IMR-90 (cell line): ENCODE data around the gene B3GALT6. TPM values are rescaled to one million over a fixed set of nuclear protein-coding genes. Genes with fewer than 3 reads are reported as not detected.

Experiments used
- ATAC-seq: fragments of 200-7000 bp; cut with Tn5 transposase; 2 replicates; pipeline ENCODE4 v1.9.1; 2020; ENCODE audit warnings: low read depth, mild to moderate bottlenecking, moderate library complexity
- BruUV-seq: library from RNA; stranded (reverse); fragments of 400-500 nt; replicated peaks from 2 replicates; lab custom pipeline; 2021; lab: Mats Ljungman, UMichigan
- CTCF ChIA-PET: fragments of 300-600 bp; formaldehyde crosslinking; extraction: SDS; loops from one replicate; lab custom pipeline; 2021; ENCODE audit warnings: antibody characterized with exemption; lab: Yijun Ruan, JAX
- POLR2A ChIA-PET: fragments of 300-600 bp; sonication (Branson Sonifier 250); formaldehyde crosslinking; loops from one replicate; lab custom pipeline; 2022; ENCODE audit warnings: antibody characterized with exemption; ENCODE audit not compliant: unreplicated experiment; lab: Charles Lee
- DNase-seq: peaks from one replicate; pipeline ENCODE4 v3.0.0; 2013
- H2AFZ ChIP-seq: replicated peaks from 2 replicates; pipeline ENCODE3; 2013; ENCODE audit warnings: low read length, mild to moderate bottlenecking; ENCODE audit not compliant: poor library complexity
- H2AK5ac ChIP-seq: 2 replicates; pipeline ENCODE4 v1.6.1; 2013; ENCODE audit warnings: low read depth, low read length, inconsistent platforms
- H2AK9ac ChIP-seq: replicated peaks from 2 replicates; pipeline ENCODE3; 2013; ENCODE audit warnings: mild to moderate bottlenecking, low read depth, low read length, moderate library complexity; ENCODE audit not compliant: poor library complexity
- H2BK120ac ChIP-seq: 2 replicates; pipeline ENCODE4 v1.6.1; 2013; ENCODE audit warnings: low read depth, low read length, inconsistent platforms
- H2BK15ac ChIP-seq: 3 replicates; pipeline ENCODE4 v1.6.1; 2013; ENCODE audit warnings: low read depth, low read length, inconsistent platforms
- H2BK20ac ChIP-seq: 2 replicates; pipeline ENCODE4 v1.6.1; 2013; ENCODE audit warnings: low read depth, mild to moderate bottlenecking, inconsistent platforms, low read length, moderate library complexity
- H2BK5ac ChIP-seq: 2 replicates; pipeline ENCODE4 v1.6.1; 2013; ENCODE audit warnings: mild to moderate bottlenecking, low read depth, low read length, inconsistent platforms; ENCODE audit not compliant: poor library complexity, severe bottlenecking
- H3K14ac ChIP-seq: replicated peaks from 2 replicates; pipeline ENCODE4 v1.6.1; 2013; ENCODE audit warnings: low read depth, low read length, inconsistent platforms
- H3K18ac ChIP-seq: 2 replicates; pipeline ENCODE4 v1.6.1; 2013; ENCODE audit warnings: low read depth, low read length, control low read depth
- H3K23ac ChIP-seq: 2 replicates; pipeline ENCODE4 v1.6.1; 2013; ENCODE audit warnings: low read depth, low read length, inconsistent platforms
- H3K27ac ChIP-seq: 2 replicates; pipeline ENCODE4 v1.5.1; 2013; ENCODE audit warnings: mild to moderate bottlenecking, control low read depth, low read length; ENCODE audit not compliant: insufficient read depth
- H3K27me3 ChIP-seq: 2 replicates; pipeline ENCODE4 v1.6.1; 2013; ENCODE audit warnings: low read length; ENCODE audit not compliant: control insufficient read depth, insufficient read depth
- H3K36me3 ChIP-seq: 2 replicates; pipeline ENCODE4 v1.6.1; 2013; ENCODE audit warnings: low read length, mixed read lengths; ENCODE audit not compliant: control insufficient read depth, insufficient read depth
- H3K4ac ChIP-seq: 2 replicates; pipeline ENCODE4 v1.6.1; 2013; ENCODE audit warnings: low read depth, low read length, inconsistent platforms
- H3K4me1 ChIP-seq: 2 replicates; pipeline ENCODE4 v1.6.1; 2013; ENCODE audit warnings: low read length, mixed read lengths; ENCODE audit not compliant: control insufficient read depth, insufficient read depth
- H3K4me2 ChIP-seq: 2 replicates; pipeline ENCODE4 v1.6.1; 2013; ENCODE audit warnings: low read depth, mild to moderate bottlenecking, control low read depth, low read length, moderate library complexity
- H3K4me3 ChIP-seq: 2 replicates; pipeline ENCODE4 v1.5.1; 2013; ENCODE audit warnings: low read depth, mild to moderate bottlenecking, control low read depth, low read length, moderate library complexity; ENCODE audit not compliant: insufficient read depth
- H3K56ac ChIP-seq: 2 replicates; pipeline ENCODE4 v1.6.1; 2013; ENCODE audit warnings: low read length, inconsistent platforms; ENCODE audit not compliant: insufficient read depth; ENCODE audit errors: extremely low read depth
- H3K79me1 ChIP-seq, 2 experiments: 2 replicates each; pipeline ENCODE4 v1.6.1; 2013; ENCODE audit warnings: low read length in 2 of 2, inconsistent platforms in 1 of 2, low read depth in 1 of 2
- H3K9ac ChIP-seq: 2 replicates; pipeline ENCODE4 v1.6.1; 2013; ENCODE audit warnings: low read depth, low read length, control low read depth
- H3K9me1 ChIP-seq: 2 replicates; pipeline ENCODE4 v1.6.1; 2013; ENCODE audit warnings: low read length, inconsistent platforms; ENCODE audit not compliant: insufficient read depth
- H3K9me3 ChIP-seq: 2 replicates; pipeline ENCODE4 v1.6.1; 2013; ENCODE audit warnings: low read length; ENCODE audit not compliant: control insufficient read depth, insufficient read depth
- H4K20me1 ChIP-seq: 2 replicates; pipeline ENCODE4 v1.6.1; 2013; ENCODE audit warnings: low read length, inconsistent platforms; ENCODE audit not compliant: insufficient read depth
- H4K5ac ChIP-seq: 2 replicates; pipeline ENCODE4 v1.6.1; 2013; ENCODE audit warnings: mild to moderate bottlenecking, low read depth, low read length, control low read depth
- H4K8ac ChIP-seq, 2 experiments: 2 replicates each; pipeline ENCODE4 v1.6.1; 2013; ENCODE audit warnings: low read depth in 2 of 2, low read length in 2 of 2, control low read depth in 1 of 2, inconsistent platforms in 1 of 2
- H4K91ac ChIP-seq: 2 replicates; pipeline ENCODE4 v1.6.1; 2013; ENCODE audit warnings: low read depth, low read length, inconsistent platforms; ENCODE audit not compliant: insufficient read depth
- BHLHE40 ChIP-seq: fragments of 150-350 bp; IDR thresholded peaks from 2 replicates; pipeline ENCODE4 v1.6.1; 2016; ENCODE audit warnings: mild to moderate bottlenecking, low read depth, low read length
- CHD1 ChIP-seq: IDR thresholded peaks from 2 replicates; pipeline ENCODE4 v1.6.1; 2012; ENCODE audit warnings: low read depth, low read length, improper control_type of control experiment
- FOS ChIP-seq: fragments of 150-350 bp; IDR thresholded peaks from 2 replicates; pipeline ENCODE4 v1.6.1; 2016; ENCODE audit warnings: low read depth, low read length
- MAFK ChIP-seq: IDR thresholded peaks from 2 replicates; pipeline ENCODE4 v1.6.1; 2012; ENCODE audit warnings: low read depth, low read length, improper control_type of control experiment
- MAZ ChIP-seq: IDR thresholded peaks from 2 replicates; pipeline ENCODE4 v1.6.1; 2012; ENCODE audit warnings: low read depth, mild to moderate bottlenecking, low read length, improper control_type of control experiment, moderate library complexity, borderline replicate concordance
- MXI1 ChIP-seq: IDR thresholded peaks from 2 replicates; pipeline ENCODE4 v1.6.1; 2012; ENCODE audit warnings: low read depth, mild to moderate bottlenecking, low read length, moderate library complexity, borderline replicate concordance
- NFE2L2 ChIP-seq: fragments of 150-350 bp; IDR thresholded peaks from 2 replicates; pipeline ENCODE4 v1.6.1; 2016; ENCODE audit warnings: low read depth, mild to moderate bottlenecking, low read length
- POLR2A ChIP-seq: IDR thresholded peaks from 2 replicates; pipeline ENCODE4 v1.6.1; 2012; ENCODE audit warnings: mild to moderate bottlenecking, low read depth, low read length
- RAD21 ChIP-seq: IDR thresholded peaks from 2 replicates; pipeline ENCODE4 v1.6.1; 2012; ENCODE audit warnings: low read length, improper control_type of control experiment
- RCOR1 ChIP-seq: IDR thresholded peaks from 2 replicates; pipeline ENCODE4 v1.6.1; 2012; ENCODE audit warnings: mild to moderate bottlenecking, low read length, improper control_type of control experiment; ENCODE audit not compliant: insufficient replicate concordance
- RFX5 ChIP-seq: IDR thresholded peaks from 2 replicates; pipeline ENCODE4 v1.8.0; 2012; ENCODE audit warnings: low read depth, mild to moderate bottlenecking, low read length, moderate library complexity
- SMC3 ChIP-seq: fragments of 150-350 bp; IDR thresholded peaks from 2 replicates; pipeline ENCODE4 v1.6.1; 2016; ENCODE audit warnings: low read depth, mild to moderate bottlenecking, antibody characterized with exemption, low read length, moderate library complexity
- WGBS, 2 experiments: methylation state at CpG; one replicate each; pipeline versions ENCODE4 v1.1.5 to v1.1.7; 2013; ENCODE audit warnings: missing lambda C conversion rate in 2 of 2; ENCODE audit not compliant: insufficient read length in 1 of 2; ENCODE audit errors: extremely low coverage in 2 of 2; 5-methylcytosine and 5-hydroxymethylcytosine counted together
- dilution Hi-C: fragments of 300-500 bp; cut with HindIII; formaldehyde crosslinking; loops from one replicate; pipeline ENCODE4 v1.14.3; 2018; ENCODE audit warnings: low sequenced_read_pairs; ENCODE audit not compliant: unreplicated experiment
- in situ Hi-C: fragments of 300-500 bp; cut with MboI; formaldehyde crosslinking; loops from 3 replicates; pipeline ENCODE4 v1.14.3; 2019; ENCODE audit warnings: low sequenced_read_pairs, inconsistent platforms, mixed read lengths
- intact Hi-C: fragments of 100-400 bp; cut with micrococcal nuclease; formaldehyde crosslinking; loops from 2 replicates; pipeline ENCODE4 v1.10.0; 2022
- polyA plus RNA-seq, 3 experiments: library from polyadenylated mRNA; depleted of rRNA; stranded (reverse); fragments of >200 nt; gene quantifications; 2 replicates each; pipeline ENCODE4 v1.2.3, GENCODE V29; 2012; ENCODE audit warnings: low replicate concordance in 1 of 3
- total RNA-seq: library from RNA; depleted of rRNA; stranded (reverse); fragments of >200 nt; gene quantifications from 2 replicates; pipeline ENCODE4 v1.2.3, GENCODE V29; 2012
- TF ChIP-seq, protein P1 (sequence below): fragments of 150-350 bp; IDR thresholded peaks from 2 replicates; pipeline ENCODE4 v1.6.1; 2017; ENCODE audit warnings: mild to moderate bottlenecking, antibody characterized with exemption, low read length, low read depth
- TF ChIP-seq, protein P2 (sequence below): fragments of 150-350 bp; IDR thresholded peaks from 2 replicates; pipeline ENCODE4 v1.6.1; 2016; ENCODE audit warnings: low read depth, mild to moderate bottlenecking, low read length, moderate library complexity, borderline replicate concordance

B3GALT6 gene
- total and polyA plus RNA-seq, 2 of the 4 experiments (the other 2 are of a cell fraction) = 12.2 to 23.0 TPM

GRCh38 chr1:1281533-1282321 is 49.7 kb downstream of the B3GALT6 start:
- in situ Hi-C loops = no loop called here
- no TSS peak for BruUV-seq
- no peak for TF ChIP-seq RFX5
- TF ChIP-seq NFE2L2 = no peak
- 0 out of 2 replicates have a peak, but pooled peaks have one; percentile 9 for TF ChIP-seq MAZ
- TF ChIP-seq SMC3 = no peak
- TF ChIP-seq RCOR1 = no peak
- TF ChIP-seq, protein P1, sequence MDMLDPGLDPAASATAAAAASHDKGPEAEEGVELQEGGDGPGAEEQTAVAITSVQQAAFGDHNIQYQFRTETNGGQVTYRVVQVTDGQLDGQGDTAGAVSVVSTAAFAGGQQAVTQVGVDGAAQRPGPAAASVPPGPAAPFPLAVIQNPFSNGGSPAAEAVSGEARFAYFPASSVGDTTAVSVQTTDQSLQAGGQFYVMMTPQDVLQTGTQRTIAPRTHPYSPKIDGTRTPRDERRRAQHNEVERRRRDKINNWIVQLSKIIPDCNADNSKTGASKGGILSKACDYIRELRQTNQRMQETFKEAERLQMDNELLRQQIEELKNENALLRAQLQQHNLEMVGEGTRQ = no peak; the same call in 1 of the 2 replicates
- no peak for TF ChIP-seq MAFK
- TF ChIP-seq, protein P2, sequence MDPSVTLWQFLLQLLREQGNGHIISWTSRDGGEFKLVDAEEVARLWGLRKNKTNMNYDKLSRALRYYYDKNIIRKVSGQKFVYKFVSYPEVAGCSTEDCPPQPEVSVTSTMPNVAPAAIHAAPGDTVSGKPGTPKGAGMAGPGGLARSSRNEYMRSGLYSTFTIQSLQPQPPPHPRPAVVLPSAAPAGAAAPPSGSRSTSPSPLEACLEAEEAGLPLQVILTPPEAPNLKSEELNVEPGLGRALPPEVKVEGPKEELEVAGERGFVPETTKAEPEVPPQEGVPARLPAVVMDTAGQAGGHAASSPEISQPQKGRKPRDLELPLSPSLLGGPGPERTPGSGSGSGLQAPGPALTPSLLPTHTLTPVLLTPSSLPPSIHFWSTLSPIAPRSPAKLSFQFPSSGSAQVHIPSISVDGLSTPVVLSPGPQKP = no peak
- no peak for TF ChIP-seq MXI1
- TF ChIP-seq RAD21 = no peak
- TF ChIP-seq POLR2A = no peak
- no peak for TF ChIP-seq BHLHE40
- peak; percentile 49 for TF ChIP-seq FOS
- no peak for TF ChIP-seq CHD1

More at GRCh38 chr1:1281533-1282321, 49.7 kb downstream of the B3GALT6 start:
- H4K8ac ChIP-seq = no peak overlapping the region
- ATAC-seq (peak; percentile 56), DNase-seq (peak; percentile 81)
- H3K4me2 ChIP-seq = no peak overlapping the region
- no peaks in the 10 kb centered on the region for H3K9me3 ChIP-seq
- peak overlapping the region; percentile 42 for H2AK9ac ChIP-seq
- no peak overlapping the region for H2BK15ac ChIP-seq
- no peak overlapping the region for H2BK20ac ChIP-seq
- no peak overlapping the region for H3K14ac ChIP-seq
- H4K5ac ChIP-seq = no peak overlapping the region
- dilution Hi-C loops (no loop called here), intact Hi-C loops (no loop called here)
- H3K56ac ChIP-seq = no peak overlapping the region
- H3K79me1 ChIP-seq = no peaks in the 10 kb centered on the region
- no peak overlapping the region for H3K4me3 ChIP-seq
- H3K9ac ChIP-seq = no peak overlapping the region
- no peak overlapping the region for H2BK120ac ChIP-seq
- no peak overlapping the region for H4K91ac ChIP-seq
- no peak overlapping the region for H3K23ac ChIP-seq
- peak overlapping the region; percentile 35 for H2AFZ ChIP-seq
- H2AK5ac ChIP-seq = peak overlapping the region; percentile 39; the same call in 1 of the 2 replicates
- no peaks in the 10 kb centered on the region for H3K27me3 ChIP-seq
- no peaks in the 10 kb centered on the region for H3K36me3 ChIP-seq
- ChIA-PET POLR2A (interaction anchor here (1.0 kb wide), 1 partner anchor 8 kb away, joined by 3 read pairs; the partner anchor contains the start of gene UBE2J2), CTCF (interaction anchor here (0.9 kb wide), 1 partner anchor 9 kb away, joined by 3 read pairs; no protein-coding TSS in a partner anchor)
- peaks cover 6% of the 10 kb centered on the region; the same call in 1 of the 2 replicates for H3K4me1 ChIP-seq
- peaks cover 4% of the 10 kb centered on the region; the same call in 1 of the 2 replicates for H3K9me1 ChIP-seq
- H3K4ac ChIP-seq = no peak overlapping the region
- 66% methylated on average over 13 of the region's 26 CpGs; no CpG with 5 or more reads in 1 of the 2 experiments for WGBS, 2 experiments
- H2BK5ac ChIP-seq = peak overlapping the region; percentile 7
- H3K27ac ChIP-seq = no peak overlapping the region
- no peak overlapping the region for H3K18ac ChIP-seq
- no peaks in the 10 kb centered on the region for H4K20me1 ChIP-seq
